ENCODE data around the gene GRIN2A.

Gene GRIN2A

DNA sequence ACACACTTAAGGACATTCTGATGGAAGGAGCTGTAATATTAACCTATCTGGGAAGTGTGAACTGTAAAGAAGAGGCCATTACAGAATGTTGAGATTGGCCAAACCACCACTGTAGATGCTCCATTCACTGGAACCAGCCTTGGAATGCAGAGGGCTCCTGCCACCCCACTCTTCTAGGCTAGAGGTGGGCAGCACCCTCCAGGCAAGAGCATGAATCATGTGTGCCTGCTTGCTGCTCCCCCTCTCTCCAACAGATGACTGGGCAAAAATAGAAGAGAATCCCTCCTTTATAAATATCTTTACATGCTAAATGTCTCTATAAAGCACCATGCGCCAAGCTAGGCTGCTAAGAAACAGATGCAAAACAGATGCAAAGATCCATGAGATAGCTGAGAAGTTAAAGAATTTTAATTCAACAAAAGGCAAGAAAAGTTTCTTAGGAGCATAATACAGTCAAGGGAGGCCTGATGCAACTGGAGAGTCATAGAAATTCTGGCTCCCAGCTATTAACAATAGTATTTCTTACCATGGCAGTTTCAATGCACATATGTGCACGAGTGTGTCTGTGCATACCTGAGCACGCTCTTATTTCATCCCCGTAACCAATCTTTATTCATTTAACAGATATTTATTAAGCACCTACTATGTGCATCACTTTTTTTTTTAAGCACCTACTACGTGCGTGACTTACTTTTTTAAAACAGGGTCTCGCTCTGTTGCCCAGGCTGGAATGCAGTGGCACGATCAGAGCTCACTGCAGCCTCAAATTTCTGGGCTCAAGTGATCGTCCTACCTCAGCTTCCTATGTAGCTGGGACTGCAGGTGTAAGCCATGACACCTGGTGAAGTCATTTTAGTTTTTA is 53.6 kb downstream of the GRIN2A start:
- DNase-seq, result no peak

DNA sequence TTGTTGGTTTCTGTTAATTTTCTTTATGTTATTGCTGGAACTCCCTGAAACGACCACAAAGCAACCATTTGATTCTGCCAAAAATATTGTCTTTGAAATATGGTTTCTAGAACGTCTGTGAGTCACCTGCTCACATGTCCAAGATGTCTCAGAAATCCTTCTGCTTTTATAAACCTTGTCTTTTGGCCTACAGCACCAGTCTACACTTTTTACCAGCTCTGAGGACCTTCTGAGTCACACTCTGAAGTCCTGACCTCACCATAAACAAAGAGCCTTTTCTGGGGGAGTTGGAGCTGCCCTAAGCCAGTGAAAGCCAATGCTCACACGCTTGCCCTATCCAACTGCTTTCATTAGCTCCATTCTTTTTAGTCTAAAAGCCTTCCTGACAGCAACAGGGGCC is 55.5 kb downstream of the GRIN2A start:
- DNase-seq, result no peak

DNA sequence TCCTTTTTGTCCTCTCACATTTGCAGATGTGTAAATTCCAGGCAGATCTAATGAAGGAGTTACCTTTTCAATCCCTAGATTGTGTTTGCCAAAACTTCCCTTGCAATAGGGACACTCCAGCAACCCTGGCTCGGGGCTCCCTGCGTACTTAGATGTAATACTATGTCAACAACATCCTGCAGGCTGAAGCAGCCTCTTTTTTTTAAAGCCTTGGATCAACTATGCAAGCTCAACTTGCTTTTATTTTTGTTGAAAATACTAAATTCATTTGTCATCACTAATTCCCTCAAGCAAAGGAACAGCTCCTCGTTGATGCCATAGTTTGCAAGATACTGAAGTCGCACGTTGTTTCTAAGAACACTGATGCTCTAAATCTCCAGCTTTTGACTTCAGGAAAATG is 59.1 kb downstream of the GRIN2A start:
- no peak for DNase-seq

DNA sequence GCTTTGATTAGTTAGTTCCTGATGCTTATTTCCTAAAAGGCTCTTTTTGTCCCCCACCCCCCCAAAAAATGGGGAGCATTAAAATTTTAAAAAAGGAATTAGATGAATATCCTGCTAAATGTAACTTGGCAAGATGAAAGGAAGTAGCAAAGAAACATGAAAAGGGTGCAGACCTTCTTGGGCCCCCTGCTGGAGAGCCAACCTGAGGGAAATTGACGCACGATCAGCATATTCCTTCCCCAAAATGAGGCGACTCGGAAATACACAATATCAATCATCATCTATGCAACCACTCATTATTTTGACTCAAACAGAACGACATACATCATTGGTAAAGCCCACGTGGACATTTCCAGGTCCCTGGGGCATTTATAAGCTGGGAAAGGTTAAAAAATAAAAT is 59.7 kb downstream of the GRIN2A start:
- no peak for DNase-seq

DNA sequence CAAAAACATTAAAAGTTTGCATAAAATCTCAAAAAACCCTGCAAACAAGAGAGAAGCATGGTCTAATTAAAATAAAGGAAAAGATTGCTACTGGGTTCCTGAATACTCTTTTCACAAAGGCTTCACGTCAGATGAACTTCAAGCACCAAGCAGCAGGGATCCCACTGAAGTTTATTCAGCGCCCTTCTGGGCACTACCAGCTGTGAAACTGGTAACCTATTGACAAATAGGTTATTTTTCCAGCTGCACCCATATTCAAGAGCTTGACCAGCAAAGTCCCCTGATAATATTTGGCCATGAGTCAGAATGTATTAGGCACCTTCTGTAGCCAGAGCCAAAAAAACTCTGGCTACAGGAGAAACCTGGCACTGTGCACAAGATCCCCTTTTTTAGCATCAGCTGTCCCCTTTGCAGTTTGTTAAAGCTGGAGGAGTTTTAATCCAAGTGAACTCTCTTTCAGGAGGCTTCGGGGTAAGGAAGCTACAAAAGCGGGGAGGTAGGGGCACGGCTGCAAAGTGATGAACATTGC is 60.3 kb downstream of the GRIN2A start:
- no peak for DNase-seq

DNA sequence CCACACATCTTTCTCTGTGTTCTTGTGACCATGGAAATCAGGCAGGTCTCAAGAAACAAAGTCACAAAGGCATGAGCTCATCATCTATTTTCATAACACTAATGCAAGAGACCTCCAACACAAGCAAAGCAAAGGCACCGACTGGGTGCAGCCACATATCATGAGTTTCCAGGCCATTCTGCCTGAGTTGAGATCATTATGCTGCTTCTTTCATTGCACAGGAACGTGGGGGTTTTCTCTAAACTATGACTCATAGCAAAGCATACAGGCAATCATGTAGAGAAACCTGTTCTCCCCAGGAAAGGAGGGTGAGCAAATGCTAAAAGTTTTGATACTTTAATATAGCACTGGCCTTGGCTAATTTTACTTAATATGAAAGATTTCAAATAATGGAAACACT is 60.7 kb downstream of the GRIN2A start:
- DNase-seq, result no peak

DNA sequence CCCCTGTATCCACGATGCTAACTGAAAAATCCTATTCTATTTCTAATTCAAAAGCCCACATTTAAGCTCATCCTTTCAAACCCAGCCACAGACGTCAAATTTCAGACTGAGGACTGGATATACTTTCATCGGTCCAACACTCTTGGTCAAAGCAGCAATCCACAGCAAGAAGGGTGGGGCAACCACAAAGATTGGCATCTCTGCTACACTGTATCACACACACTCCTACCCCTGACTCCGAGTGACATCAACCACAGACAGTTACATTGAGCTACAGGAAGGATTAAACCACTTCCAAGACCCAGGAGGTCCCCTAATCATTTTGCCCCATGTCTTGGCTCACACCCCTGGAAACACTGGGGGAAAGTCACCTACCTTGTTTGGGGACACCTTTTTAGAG is 61.3 kb downstream of the GRIN2A start:
- no peak for DNase-seq

DNA sequence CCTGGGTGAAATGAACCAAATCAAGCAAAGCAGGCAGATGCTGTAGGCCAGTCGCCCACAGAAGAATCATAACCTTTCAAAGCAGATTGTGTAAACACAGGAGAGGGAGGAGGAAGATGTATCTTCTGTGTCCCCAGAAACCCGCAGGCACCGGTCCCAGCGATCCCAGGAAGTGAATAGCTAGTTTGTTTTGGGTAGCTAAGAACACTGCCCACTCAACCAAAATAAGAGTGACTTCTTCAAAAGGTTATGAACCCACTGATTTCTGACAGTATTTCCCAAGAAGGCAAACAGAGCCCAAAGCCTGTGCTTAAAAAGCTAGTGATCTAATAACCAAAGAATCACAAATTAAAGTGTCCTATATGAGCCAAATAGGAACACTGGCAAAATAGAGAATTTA is 67.8 kb downstream of the GRIN2A start:
- no peak for DNase-seq

DNA sequence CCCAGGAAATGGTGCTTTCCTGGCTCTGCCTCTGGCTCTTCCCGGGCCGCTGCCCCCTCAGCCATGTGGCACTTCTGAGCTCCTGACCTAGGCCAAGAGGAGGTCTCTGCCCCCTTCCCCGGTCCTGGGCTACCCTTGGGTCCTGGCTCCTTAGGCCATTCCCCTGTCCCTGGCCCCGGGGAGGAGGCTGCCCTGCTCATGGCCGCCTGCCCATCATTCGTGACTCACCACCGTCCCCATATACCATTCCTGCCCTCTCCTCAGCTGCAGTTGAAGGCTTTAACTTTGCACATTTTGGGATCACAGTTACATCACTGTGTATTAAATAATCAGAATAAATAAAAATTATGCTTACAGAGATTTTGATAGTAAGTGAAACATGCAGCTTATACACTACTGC is 69.0 kb downstream of the GRIN2A start:
- DNase-seq, result no peak

DNA sequence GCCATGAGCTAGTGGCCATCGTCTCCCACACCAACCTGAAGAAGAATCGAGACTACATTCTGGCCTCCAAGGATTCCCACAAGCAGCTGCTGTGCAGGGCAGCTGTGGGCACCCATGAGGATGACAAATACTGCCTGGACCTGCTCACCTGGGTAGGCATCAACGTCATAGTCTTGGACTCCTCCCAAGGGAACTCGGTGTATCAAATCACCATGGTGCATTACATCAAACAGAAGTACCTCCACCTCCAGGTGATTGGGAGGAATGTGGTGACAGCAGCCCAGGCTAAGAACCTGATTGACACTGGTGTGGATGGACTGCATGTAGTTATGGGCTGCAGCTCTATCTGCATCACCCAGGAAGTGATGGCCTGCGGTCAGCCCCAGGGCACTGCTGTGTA is 70.2 kb downstream of the GRIN2A start:
- no peak for DNase-seq

DNA sequence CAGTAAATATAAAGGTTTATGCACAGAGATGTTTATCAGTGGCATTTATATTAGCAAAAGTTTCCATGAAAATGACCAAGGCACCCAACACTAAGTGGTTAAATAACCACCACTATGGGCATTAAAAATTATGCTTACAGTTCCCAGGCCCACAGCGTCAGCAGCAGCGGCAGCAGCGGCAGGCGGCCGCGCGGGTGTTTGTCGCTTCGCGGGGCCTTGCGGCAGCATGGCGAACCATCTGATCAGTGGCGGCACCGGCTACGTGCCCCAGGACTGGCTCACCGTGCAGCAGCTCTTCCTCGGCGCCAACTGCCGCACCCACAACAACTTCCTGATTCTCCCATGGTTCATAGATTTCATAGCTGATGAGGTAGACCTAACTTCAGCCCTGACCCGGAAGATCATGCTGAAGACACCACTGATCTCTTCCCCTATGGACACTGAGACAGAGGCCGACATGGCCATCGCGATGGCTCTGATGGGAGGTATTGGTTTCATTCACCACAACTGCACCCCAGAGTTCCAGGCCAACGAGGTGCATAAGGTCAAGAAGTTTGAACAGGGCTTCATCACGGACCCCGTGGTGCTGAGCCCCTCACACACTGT is 71.0 kb downstream of the GRIN2A start:
- DNase-seq, result no peak

DNA sequence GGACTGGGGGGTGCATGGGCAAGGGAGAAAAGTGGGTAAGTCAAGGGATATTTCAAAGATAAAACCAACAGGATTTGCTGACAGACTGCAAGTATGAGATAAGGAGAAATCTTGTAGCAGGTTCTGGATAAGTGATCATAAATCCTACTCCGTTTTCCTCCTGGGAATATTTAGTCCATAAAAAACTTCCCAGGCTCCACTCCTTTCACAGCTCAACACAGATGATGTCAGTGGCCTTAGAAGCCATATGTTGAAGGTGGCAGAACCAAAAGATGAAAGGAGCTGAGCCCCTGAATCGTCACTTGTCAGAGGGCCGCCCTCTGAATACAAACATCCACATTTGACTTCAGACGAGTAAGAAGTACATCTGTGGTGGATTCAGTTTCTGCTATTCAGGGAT is 71.7 kb downstream of the GRIN2A start:
- no peak for DNase-seq

DNA sequence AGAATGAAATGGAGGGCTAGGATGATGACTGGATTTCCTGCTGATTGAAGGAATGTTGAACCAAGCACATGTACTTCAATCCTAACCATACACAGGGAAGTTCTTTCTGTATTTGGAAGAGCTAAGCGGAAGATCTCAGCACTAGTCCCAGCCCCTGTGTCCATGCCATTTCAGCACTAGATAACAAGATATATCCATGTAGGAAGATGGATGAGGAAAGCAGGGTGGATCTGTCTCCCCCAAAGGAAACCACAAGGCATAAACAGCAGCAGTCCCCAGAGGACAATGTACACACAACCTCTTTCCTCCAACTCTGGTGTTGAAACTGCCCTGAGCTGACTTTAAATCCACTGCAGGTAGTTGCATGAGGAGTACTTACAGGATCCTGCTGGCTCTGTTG is 75.1 kb downstream of the GRIN2A start:
- DNase-seq, result no peak

DNA sequence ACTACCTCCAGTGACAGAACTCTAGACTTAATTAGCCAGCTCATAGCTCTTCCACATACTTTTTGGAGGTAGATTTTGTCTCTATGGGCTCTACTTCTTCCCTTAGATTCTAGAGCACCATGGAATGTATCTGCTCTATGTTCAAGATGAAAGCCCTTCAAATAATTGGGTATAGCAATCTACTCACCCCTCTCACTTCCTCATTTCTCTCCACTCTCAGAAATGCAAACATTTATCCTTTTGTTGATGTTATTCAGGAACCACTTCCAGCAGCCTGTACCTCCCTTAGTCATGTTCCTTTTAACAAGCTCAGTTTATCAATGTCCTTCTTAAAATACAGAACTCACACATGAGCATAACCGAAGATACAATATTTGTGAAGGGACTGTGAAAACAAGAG is 78.5 kb downstream of the GRIN2A start:
- no peak for DNase-seq

DNA sequence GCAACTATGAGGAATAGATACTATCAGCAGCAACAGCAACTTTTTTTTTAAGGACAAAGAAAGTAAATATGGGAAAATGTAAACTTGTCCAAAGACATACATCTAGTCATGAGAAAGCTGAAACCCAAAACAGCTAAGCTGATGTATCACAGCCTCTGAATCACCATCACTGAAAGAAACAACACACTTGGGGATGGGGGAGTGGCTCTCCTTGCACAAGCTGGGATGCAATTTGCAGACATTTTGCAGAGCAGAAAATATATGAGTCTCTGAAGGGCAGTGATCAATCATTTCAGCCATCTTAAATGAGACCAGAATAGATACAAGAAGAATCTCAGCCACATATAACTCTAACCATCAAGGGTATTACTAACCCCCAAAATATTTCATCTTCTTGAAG is 79.1 kb downstream of the GRIN2A start:
- no peak for DNase-seq

DNA sequence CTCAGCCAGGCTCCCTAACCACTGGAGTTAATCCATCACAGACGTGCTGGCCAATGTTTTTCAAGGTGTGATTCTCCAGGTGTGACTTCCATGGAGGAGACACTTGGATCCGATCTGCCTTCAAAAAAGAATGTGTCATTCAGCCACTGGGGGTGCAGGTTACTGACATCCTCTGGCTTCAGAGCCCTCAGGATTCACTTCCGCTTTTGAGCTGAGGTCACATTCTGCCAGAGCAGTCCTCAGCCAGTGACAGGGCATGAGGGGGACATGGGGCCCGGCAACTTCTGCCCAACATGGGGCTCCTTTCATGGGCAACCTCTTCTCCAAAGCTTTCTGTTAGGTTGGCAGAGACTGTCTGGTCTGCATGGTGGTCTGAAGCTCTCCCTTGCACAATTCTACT is 81.4 kb downstream of the GRIN2A start:
- DNase-seq, result no peak

DNA sequence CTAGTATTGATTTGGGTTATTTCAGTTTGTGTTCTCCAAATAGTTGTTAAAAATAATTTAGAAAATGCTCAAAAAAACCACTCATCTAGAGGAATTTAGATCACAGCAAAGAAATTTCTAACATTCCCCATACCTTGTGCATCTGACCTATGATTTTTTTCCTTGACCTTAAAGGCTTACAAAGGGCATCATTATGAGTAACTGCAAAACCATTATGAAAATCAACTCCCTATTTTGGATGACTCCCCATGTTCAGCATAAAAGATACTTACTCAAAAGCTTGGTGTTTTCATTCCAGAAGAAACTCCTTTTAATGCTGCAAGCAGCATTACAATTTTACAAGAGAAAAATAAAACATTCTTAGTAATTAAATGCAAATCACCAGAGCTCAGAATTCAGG is 83.2 kb downstream of the GRIN2A start:
- no peak for DNase-seq

DNA sequence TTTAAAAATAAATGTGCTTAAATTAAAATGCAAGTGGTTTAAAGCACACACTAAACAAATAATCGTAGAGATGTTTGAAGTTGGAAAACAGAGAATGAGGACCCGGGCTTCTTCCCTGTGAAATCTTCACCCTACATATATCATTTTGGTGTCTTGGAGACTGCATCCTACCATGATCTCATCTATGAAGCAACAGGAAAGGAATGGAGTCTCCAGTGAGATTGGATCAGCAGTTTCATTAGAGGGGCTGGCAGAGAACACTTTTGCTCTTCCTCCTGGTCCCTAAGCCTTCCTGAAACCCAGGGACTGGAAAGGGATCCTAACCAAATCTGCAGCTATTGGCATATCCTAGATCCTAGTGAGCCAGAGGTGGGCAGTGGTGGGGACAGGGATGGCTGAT is 85.0 kb downstream of the GRIN2A start:
- DNase-seq, result no peak

DNA sequence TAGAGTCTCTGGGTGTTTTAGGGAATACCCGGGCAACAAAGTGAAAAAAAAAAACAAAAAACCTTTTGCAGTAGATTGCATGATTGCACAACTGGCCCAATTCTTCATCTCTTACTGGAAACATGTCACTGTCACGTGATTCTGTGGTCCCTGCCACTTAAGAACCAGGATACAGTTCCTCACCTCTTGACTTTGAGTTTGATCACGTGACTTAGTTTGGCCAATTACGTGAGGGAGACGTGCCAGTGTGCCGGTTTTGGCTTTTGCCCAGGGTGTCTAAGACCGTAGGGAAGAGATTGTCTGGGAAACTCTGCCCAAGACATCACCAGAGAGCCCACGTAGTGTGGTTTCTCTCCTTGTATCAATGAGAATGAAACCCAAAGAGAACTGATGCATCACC is 88.7 kb downstream of the GRIN2A start:
- DNase-seq, result no peak

DNA sequence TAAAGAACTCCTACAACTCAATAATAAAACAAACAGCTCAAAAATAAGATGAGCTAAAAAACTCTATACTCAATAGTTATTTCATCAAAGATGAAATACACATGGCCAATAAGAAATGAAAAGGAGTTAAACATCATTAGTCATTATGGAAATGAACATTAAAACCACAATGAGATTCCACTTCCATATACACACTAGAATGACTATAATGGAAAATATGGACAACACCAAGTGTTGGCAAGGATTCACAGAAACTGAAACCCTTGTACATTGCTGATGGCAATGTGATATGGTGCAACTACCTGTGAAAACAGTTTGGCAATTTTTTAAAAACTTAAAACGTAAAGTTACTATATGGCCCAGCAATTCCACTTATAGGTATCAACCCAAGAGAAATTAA is 91.4 kb downstream of the GRIN2A start:
- no peak for DNase-seq

DNA sequence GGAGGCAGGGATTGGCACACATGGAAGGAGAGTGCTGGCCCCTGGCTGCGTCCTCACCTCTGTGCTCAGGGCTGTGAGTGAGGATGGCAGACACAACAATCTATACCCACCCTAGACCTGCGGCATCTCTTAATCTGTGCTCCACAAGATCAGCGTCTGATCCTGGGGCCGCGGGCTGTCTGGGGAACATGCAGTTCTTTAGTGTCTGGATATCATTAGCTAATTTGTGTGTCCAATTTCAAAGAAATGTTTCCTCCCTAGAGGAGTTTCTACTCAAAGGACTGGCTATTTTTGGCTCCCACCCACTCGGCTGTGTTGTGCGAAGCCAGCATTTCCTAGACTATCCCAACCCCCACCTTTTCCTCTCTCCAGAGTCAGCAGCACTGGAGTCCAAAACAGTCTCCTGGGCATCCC is 93.8 kb downstream of the GRIN2A start:
- DNase-seq, result no peak

DNA sequence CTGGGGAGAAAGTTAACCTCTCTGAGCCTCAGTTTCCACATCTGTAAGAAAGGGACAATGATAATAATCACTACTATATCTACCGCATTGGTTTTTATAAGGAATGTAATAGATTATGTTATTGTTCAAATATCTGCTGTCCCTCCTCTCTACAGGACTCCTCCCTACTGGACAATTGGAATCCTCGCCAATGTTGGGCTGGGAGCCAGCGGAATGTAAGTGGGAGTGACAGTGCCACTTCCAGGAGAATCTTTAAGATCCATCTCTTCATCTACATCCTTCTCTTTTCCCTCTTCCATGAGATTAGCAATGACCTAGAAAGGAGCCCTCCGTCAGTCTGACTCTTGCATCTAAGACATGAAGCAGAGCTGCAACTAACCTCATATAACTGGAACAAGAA is 95.1 kb downstream of the GRIN2A start:
- no peak for DNase-seq

DNA sequence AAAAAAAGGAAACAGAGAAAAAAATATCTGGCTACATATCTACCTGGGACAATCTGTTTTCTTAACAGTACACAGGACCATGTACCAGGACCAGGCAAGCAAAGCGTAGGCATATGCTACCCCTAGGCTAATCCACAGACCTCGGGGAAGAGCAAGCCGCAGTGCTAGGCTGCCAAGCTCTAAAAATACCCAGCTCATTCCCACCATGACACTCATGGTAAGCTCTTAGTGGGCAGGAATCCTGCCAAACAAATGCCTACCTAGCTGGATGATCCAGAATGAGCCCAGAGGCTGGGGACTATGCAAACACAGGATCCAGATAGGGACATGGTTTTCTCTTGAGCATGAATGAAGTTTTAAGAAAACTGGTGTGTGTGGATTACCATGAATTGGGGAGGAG is 95.6 kb downstream of the GRIN2A start:
- DNase-seq, result no peak

DNA sequence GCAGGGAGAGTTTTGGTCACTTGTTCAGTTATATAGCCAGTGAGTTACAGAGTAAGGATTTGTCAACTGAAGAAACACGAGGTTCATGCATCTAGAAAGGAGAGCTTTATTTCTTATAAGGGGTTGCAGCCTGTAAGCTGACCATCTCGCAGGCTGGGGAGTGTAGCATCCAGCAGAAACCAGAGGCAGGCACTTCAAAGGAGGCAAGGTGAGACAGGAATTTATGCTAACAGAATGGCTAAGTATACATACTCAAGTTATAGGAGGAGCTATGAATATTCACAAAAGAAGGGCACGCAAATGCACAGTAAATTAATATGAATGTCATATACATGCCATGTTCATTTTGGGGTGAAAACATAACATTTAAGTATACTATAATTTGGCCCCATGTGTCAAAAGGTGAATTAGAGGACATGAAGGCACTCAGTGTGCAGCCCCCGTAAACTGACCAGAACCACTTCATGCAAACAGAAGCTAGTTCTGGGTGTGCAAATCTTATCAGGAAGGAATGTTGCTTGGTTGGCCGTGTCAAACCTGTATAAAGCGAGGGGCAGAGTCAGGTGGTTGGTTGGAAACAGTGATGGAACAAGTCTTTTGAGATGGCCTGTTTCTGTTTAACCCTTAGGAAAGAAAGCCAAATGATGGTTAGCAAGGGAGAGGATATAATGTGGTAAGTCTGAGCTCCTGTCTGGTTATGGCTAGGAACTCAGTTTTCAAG is 97.0 kb downstream of the GRIN2A start:
- DNase-seq, result no peak

Data from NCI-H526 (cell line).